DOHH2 (cell line): Measurements from ENCODE around the gene CBY1.

ENCODE experiments used
- H3F3A ChIP-seq: fragments of 200-600 bp; sonication (generic), shearing (Covaris generic); 2 replicates; pipeline ENCODE4 v1.6.0; 2016; ENCODE audit warnings: antibody characterized with exemption, mild to moderate bottlenecking; ENCODE audit not compliant: control insufficient read depth, insufficient read depth
- H3K27ac ChIP-seq: fragments of 200-600 bp; sonication (generic); 2 replicates; pipeline ENCODE4 v1.5.1; 2014; ENCODE audit warnings: low read depth, mild to moderate bottlenecking, low read length, moderate library complexity
- H3K27me3 ChIP-seq: fragments of 200-600 bp; sonication (generic); 2 replicates; pipeline ENCODE4 v1.6.1; 2014; ENCODE audit warnings: mild to moderate bottlenecking, low read length, mixed read lengths; ENCODE audit not compliant: control insufficient read depth
- H3K36me3 ChIP-seq: fragments of 200-600 bp; sonication (generic); 2 replicates; pipeline ENCODE4 v1.6.1; 2014; ENCODE audit warnings: mild to moderate bottlenecking, low read length, moderate library complexity, mixed read lengths; ENCODE audit not compliant: control insufficient read depth
- H3K4me1 ChIP-seq: fragments of 200-600 bp; sonication (generic); 2 replicates; pipeline ENCODE4 v1.6.1; 2014; ENCODE audit warnings: mild to moderate bottlenecking, low read length, mixed read lengths; ENCODE audit not compliant: control insufficient read depth
- H3K4me2 ChIP-seq: fragments of 200-600 bp; sonication (generic); 2 replicates; pipeline ENCODE4 v1.6.0; 2014; ENCODE audit warnings: mild to moderate bottlenecking, low read length, moderate library complexity
- H3K4me3 ChIP-seq: fragments of 200-600 bp; sonication (generic); 2 replicates; pipeline ENCODE4 v1.5.1; 2014; ENCODE audit warnings: mild to moderate bottlenecking, low read length, mixed read lengths
- H3K79me2 ChIP-seq: fragments of 200-600 bp; sonication (generic); 2 replicates; pipeline ENCODE4 v1.6.1; 2014; ENCODE audit warnings: mild to moderate bottlenecking, low read length, mixed read lengths; ENCODE audit not compliant: control insufficient read depth
- H3K9me2 ChIP-seq: fragments of 200-600 bp; sonication (generic); replicated peaks from 2 replicates; pipeline ENCODE4 v1.6.1; 2014; ENCODE audit warnings: mild to moderate bottlenecking, low read length, mixed read lengths; ENCODE audit not compliant: control insufficient read depth
- H3K9me3 ChIP-seq: fragments of 200-600 bp; sonication (generic); 2 replicates; pipeline ENCODE4 v1.6.1; 2014; ENCODE audit warnings: antibody characterized with exemption, low read length, mixed read lengths; ENCODE audit not compliant: control insufficient read depth, insufficient read depth
- H4K20me1 ChIP-seq: fragments of 200-600 bp; sonication (generic); 2 replicates; pipeline ENCODE4 v1.6.0; 2014; ENCODE audit warnings: low read depth, mild to moderate bottlenecking, antibody characterized with exemption, low read length, moderate library complexity; ENCODE audit not compliant: control insufficient read depth, insufficient read depth
- EZH2phosphoT487 ChIP-seq: fragments of 200-600 bp; sonication (generic); IDR thresholded peaks from 2 replicates; pipeline ENCODE4 v1.6.1; 2017; ENCODE audit warnings: borderline replicate concordance, mild to moderate bottlenecking, antibody characterized with exemption, low read length, moderate library complexity, mixed read lengths
- TF ChIP-seq, protein P1 (sequence below): fragments of 200-600 bp; sonication (generic); IDR thresholded peaks from one replicate; pipeline ENCODE4 v1.5.1; 2014; ENCODE audit warnings: antibody characterized with exemption, mild to moderate bottlenecking, low read depth, low read length; ENCODE audit not compliant: poor library complexity, severe bottlenecking

The CBY1 gene

DNA sequence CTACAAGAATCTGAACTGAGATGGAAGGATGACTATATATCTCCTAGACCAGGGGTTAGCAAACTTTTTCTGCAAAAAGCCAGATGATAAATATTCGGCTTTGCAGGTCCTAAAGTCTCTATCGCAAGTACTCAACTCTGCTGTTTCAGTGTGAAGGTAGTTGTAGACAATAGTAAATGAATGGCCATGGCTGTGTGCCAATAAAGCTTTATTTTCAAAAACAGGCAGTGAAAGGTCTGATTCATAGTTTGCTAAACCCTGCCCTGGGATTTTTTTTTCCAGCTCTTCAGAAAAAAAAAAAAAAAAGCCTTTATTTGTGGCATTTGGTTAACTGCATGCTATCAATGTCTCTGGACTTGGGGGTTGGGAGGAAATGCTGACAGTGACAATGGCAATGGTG lies 37.8 kb upstream of the CBY1 start:
- Histone ChIP-seq H3K36me3 (no peaks in the 10 kb centered on the region), H3K27ac (no peak overlapping the region), H3K9me2 (no peaks in the 10 kb centered on the region), H3K9me3 (no peaks in the 10 kb centered on the region), H3K4me2 (peak overlapping the region; percentile 54), H3F3A (0 out of 2 replicates have a peak, but pooled peaks cover 2% of the 10 kb centered on the region), H3K27me3 (no peaks in the 10 kb centered on the region), H3K79me2 (no peaks in the 10 kb centered on the region), H3K4me3 (no peak overlapping the region), H4K20me1 (no peaks in the 10 kb centered on the region), H3K4me1 (peaks cover 18% of the 10 kb centered on the region)
- TF ChIP-seq, protein P1, sequence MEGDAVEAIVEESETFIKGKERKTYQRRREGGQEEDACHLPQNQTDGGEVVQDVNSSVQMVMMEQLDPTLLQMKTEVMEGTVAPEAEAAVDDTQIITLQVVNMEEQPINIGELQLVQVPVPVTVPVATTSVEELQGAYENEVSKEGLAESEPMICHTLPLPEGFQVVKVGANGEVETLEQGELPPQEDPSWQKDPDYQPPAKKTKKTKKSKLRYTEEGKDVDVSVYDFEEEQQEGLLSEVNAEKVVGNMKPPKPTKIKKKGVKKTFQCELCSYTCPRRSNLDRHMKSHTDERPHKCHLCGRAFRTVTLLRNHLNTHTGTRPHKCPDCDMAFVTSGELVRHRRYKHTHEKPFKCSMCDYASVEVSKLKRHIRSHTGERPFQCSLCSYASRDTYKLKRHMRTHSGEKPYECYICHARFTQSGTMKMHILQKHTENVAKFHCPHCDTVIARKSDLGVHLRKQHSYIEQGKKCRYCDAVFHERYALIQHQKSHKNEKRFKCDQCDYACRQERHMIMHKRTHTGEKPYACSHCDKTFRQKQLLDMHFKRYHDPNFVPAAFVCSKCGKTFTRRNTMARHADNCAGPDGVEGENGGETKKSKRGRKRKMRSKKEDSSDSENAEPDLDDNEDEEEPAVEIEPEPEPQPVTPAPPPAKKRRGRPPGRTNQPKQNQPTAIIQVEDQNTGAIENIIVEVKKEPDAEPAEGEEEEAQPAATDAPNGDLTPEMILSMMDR = no peak
- no peak for TF ChIP-seq EZH2phosphoT487

DNA sequence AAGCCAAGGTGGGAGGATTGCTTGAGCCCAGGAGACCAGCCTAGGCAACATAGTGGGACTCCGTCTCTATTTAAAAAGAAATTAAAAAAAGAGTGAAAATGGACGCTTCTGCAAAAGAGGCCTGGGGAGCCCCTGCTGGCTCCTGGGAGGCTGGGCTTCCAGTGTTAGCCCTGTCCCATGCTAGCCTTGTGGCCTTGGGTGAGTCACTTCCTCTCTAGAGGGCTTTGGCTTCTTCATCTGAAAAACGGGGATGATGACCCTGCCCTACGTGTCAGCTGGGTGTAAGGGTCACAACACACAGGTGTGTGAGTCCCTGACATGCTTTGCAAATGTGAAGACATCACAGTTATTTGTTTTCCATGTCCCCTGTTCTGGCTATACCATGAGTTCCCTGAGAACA lies 33.1 kb upstream of the CBY1 start:
- peaks cover 7% of the 10 kb centered on the region for H3K4me1 ChIP-seq
- no peak overlapping the region for H3K4me2 ChIP-seq
- no peaks in the 10 kb centered on the region for H3K36me3 ChIP-seq
- H3K4me3 ChIP-seq = no peak overlapping the region
- no peak for TF ChIP-seq EZH2phosphoT487
- TF ChIP-seq, protein P1 = no peak
- H3K9me3 ChIP-seq = no peaks in the 10 kb centered on the region
- H3K9me2 ChIP-seq = no peaks in the 10 kb centered on the region
- no peak overlapping the region for H3K27ac ChIP-seq
- H3K27me3 ChIP-seq = no peaks in the 10 kb centered on the region
- no peaks in the 10 kb centered on the region for H3F3A ChIP-seq
- H3K79me2 ChIP-seq = no peaks in the 10 kb centered on the region
- no peaks in the 10 kb centered on the region for H4K20me1 ChIP-seq

DNA sequence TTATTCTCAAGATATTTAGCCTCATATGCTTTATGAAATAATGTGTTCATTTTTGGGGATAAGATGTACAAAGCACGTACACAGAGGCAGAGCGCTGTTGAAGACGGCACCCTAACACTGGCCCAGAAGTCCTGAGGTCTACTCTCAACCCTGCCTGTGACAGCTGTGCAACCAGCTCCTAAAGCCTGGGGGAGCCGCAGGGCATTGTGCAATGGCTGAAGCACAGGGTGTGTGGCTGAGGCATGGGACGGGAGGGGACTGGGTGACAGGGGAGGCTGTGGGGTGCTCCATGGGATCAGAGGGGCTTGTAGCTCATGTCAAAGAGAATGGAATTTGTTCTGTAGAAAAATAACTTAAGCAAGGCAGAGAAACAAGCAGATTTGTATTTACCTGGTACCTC lies 28.0 kb upstream of the CBY1 start:
- Histone ChIP-seq H3K27ac (no peak overlapping the region), H4K20me1 (no peaks in the 10 kb centered on the region), H3K4me1 (no peaks in the 10 kb centered on the region), H3F3A (no peaks in the 10 kb centered on the region), H3K79me2 (no peaks in the 10 kb centered on the region), H3K36me3 (no peaks in the 10 kb centered on the region), H3K4me3 (no peak overlapping the region), H3K27me3 (no peaks in the 10 kb centered on the region), H3K9me2 (no peaks in the 10 kb centered on the region), H3K9me3 (no peaks in the 10 kb centered on the region), H3K4me2 (no peak overlapping the region)
- TF ChIP-seq EZH2phosphoT487 = no peak
- TF ChIP-seq, protein P1 = no peak

DNA sequence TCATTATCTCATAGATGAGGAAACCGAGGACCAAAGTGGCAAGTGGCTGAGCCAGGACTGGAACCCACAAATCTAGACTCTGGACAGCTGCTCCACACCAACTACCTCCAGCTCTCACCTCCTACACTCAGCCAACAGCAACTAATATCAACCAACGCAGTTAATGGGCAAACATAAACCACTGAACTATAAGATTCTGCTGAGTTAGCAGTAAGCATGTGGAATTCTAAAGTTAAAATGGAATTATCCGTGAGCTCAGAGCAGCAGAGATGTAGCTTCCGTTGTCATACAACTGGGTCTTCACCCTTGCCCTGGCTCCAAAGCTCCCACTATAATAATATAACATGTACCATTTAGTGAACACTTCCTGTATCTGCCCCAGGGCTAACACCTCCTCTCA lies 27.3 kb upstream of the CBY1 start:
- H3K4me1 ChIP-seq = no peaks in the 10 kb centered on the region
- no peak overlapping the region for H3K4me2 ChIP-seq
- no peaks in the 10 kb centered on the region for H3K36me3 ChIP-seq
- no peaks in the 10 kb centered on the region for H3F3A ChIP-seq
- no peaks in the 10 kb centered on the region for H4K20me1 ChIP-seq
- H3K9me3 ChIP-seq = no peaks in the 10 kb centered on the region
- no peaks in the 10 kb centered on the region for H3K79me2 ChIP-seq
- H3K27me3 ChIP-seq = no peaks in the 10 kb centered on the region
- H3K9me2 ChIP-seq = no peaks in the 10 kb centered on the region
- H3K27ac ChIP-seq = no peak overlapping the region
- TF ChIP-seq, protein P1 = no peak
- TF ChIP-seq EZH2phosphoT487 = no peak
- no peak overlapping the region for H3K4me3 ChIP-seq
